Neural cell (in vitro differentiated cells): ENCODE data around the gene DHX15. TPM values are rescaled to one million over a fixed set of nuclear protein-coding genes. Genes with fewer than 3 reads are reported as not detected.

ENCODE experiments used
- H2AFZ ChIP-seq: fragments of 200-600, 300-800 bp; sonication (generic), shearing (Covaris generic); 2 replicates; pipeline ENCODE4 v1.6.0; 2014; ENCODE audit warnings: low read depth, mild to moderate bottlenecking, antibody characterized with exemption, low read length, moderate library complexity
- H3F3A ChIP-seq: fragments of 200-600 bp; shearing (Covaris generic); 2 replicates; pipeline ENCODE4 v1.6.1; 2016; ENCODE audit warnings: mild to moderate bottlenecking, moderate library complexity, mixed read lengths, antibody characterized with exemption, low read length; ENCODE audit not compliant: insufficient read depth, poor library complexity, severe bottlenecking
- H3K27ac ChIP-seq: fragments of 200-600, 300-800 bp; sonication (generic), shearing (Covaris generic); 2 replicates; pipeline ENCODE4 v1.5.1; 2014; ENCODE audit warnings: mild to moderate bottlenecking, low read length, moderate library complexity
- H3K27me3 ChIP-seq: fragments of 300-800, 200-600 bp; sonication (generic), shearing (Covaris generic); 2 replicates; pipeline ENCODE4 v1.6.0; 2014; ENCODE audit warnings: mild to moderate bottlenecking, low read depth, low read length, moderate library complexity; ENCODE audit not compliant: insufficient read depth
- H3K36me3 ChIP-seq: fragments of 300-800, 200-600 bp; sonication (generic), shearing (Covaris generic); 2 replicates; pipeline ENCODE4 v1.5.1; 2014; ENCODE audit warnings: mild to moderate bottlenecking, antibody characterized with exemption, low read length, moderate library complexity; ENCODE audit not compliant: insufficient read depth
- H3K4me2 ChIP-seq: fragments of 300-800, 200-600 bp; sonication (generic), shearing (Covaris generic); 2 replicates; pipeline ENCODE4 v1.6.0; 2014; ENCODE audit warnings: mild to moderate bottlenecking, low read length
- H3K4me3 ChIP-seq: fragments of 300-800, 200-600 bp; sonication (generic), shearing (Covaris generic); 2 replicates; pipeline ENCODE4 v1.5.1; 2014; ENCODE audit warnings: mild to moderate bottlenecking, low read length, moderate library complexity
- H3K79me2 ChIP-seq: fragments of 200-600 bp; shearing (Covaris generic); replicated peaks from 2 replicates; pipeline ENCODE4 v1.6.0; 2014; ENCODE audit warnings: mild to moderate bottlenecking, low read length, moderate library complexity; ENCODE audit not compliant: insufficient read depth
- H3K9ac ChIP-seq: fragments of 300-800, 200-600 bp; sonication (generic), shearing (Covaris generic); 2 replicates; pipeline ENCODE4 v1.6.1; 2016; ENCODE audit warnings: mild to moderate bottlenecking, low read length, mixed read lengths
- H3K9me2 ChIP-seq: fragments of 200-600 bp; shearing (Covaris generic); 2 replicates; pipeline ENCODE4 v1.6.1; 2016; ENCODE audit warnings: mild to moderate bottlenecking, low read length, mixed read lengths; ENCODE audit not compliant: insufficient read depth
- H3K9me3 ChIP-seq: fragments of 200-600, 300-800 bp; sonication (generic), shearing (Covaris generic); 2 replicates; pipeline ENCODE4 v1.6.1; 2016; ENCODE audit warnings: mild to moderate bottlenecking, mixed run types, low read length, moderate library complexity, mixed read lengths
- H4K20me1 ChIP-seq: fragments of 200-600 bp; shearing (Covaris generic); 2 replicates; pipeline ENCODE4 v1.6.1; 2016; ENCODE audit warnings: mild to moderate bottlenecking, mixed run types; ENCODE audit not compliant: insufficient read depth
- EP300 ChIP-seq: fragments of 450-650 bp; conservative IDR thresholded peaks from 2 replicates; pipeline ENCODE4 v1.6.1; 2014; ENCODE audit warnings: antibody characterized with exemption, mild to moderate bottlenecking, moderate library complexity; ENCODE audit not compliant: poor library complexity, severe bottlenecking
- EZH2 ChIP-seq: fragments of 200-600, 300-800 bp; shearing (Covaris generic), sonication (generic); IDR thresholded peaks from 2 replicates; pipeline ENCODE4 v1.6.1; 2014; ENCODE audit warnings: antibody characterized with exemption, low read length, borderline replicate concordance, mild to moderate bottlenecking; ENCODE audit not compliant: insufficient read depth, poor library complexity, severe bottlenecking
- MXI1 ChIP-seq: fragments of 450-650 bp; conservative IDR thresholded peaks from 2 replicates; pipeline ENCODE4 v1.6.1; 2014; ENCODE audit warnings: antibody characterized with exemption, mild to moderate bottlenecking; ENCODE audit not compliant: poor library complexity, severe bottlenecking
- POLR2AphosphoS5 ChIP-seq: IDR thresholded peaks from 2 replicates; pipeline ENCODE4 v1.6.1; 2012
- RAD21 ChIP-seq: fragments of 450-650 bp; conservative IDR thresholded peaks from 2 replicates; pipeline ENCODE4 v1.6.1; 2014; ENCODE audit warnings: antibody characterized with exemption, mild to moderate bottlenecking, moderate library complexity
- SMC3 ChIP-seq: fragments of 450-650 bp; conservative IDR thresholded peaks from 2 replicates; pipeline ENCODE4 v1.6.1; 2014; ENCODE audit warnings: antibody characterized with exemption, mild to moderate bottlenecking, moderate library complexity; ENCODE audit not compliant: poor library complexity
- TAF1 ChIP-seq: IDR thresholded peaks from 2 replicates; pipeline ENCODE4 v1.6.1; 2012; ENCODE audit warnings: low read depth
- polyA plus RNA-seq: library from polyadenylated mRNA; depleted of rRNA; stranded (reverse); fragments of >200 nt; gene quantifications from 2 replicates; pipeline ENCODE4 v1.2.3, GENCODE V29; 2014
- TF ChIP-seq, protein P1 (sequence below): fragments of 450-650 bp; IDR thresholded peaks from 2 replicates; pipeline ENCODE4 v1.5.1; 2014; ENCODE audit warnings: antibody characterized with exemption, mild to moderate bottlenecking, moderate library complexity; ENCODE audit not compliant: poor library complexity, severe bottlenecking
- TF ChIP-seq, protein P2 (sequence below): IDR thresholded peaks from 2 replicates; pipeline ENCODE4 v1.6.1; 2012; ENCODE audit warnings: borderline replicate concordance

Gene DHX15
- polyA plus RNA-seq, 1 donor from 2014 or later, result 368 TPM

DNA sequence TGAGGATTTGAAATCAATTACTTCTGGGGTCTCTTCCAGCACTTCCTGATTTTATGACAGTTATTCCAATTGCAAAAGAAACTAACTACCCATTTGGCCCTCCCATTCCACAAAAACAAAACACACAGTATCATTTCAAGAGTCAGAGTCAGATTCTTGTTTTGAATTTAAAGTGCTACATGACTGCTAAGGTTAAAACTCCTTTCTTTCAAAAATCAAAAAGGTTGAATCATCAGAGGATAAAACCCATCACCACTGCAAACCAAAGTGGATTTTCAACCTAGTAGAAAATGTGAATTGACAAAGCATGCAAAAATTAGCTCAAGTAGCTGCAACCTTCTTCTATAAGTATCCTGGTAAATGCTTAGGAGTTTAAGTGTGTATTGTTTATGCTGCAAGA lies 67.4 kb downstream of the DHX15 start:
- Histone ChIP-seq H3K4me2 (no peak overlapping the region), H3K27me3 (no peaks in the 10 kb centered on the region), H2AFZ (no peak overlapping the region), H3K9me3 (no peaks in the 10 kb centered on the region), H3K9ac (no peak overlapping the region), H3K4me3 (no peak overlapping the region), H3K79me2 (no peaks in the 10 kb centered on the region), H3K27ac (no peak overlapping the region), H3F3A (no peaks in the 10 kb centered on the region), H4K20me1 (no peaks in the 10 kb centered on the region), H3K36me3 (no peaks in the 10 kb centered on the region), H3K9me2 (no peaks in the 10 kb centered on the region)
- no peak for TF ChIP-seq SMC3
- no peak for TF ChIP-seq TAF1
- no peak for TF ChIP-seq MXI1
- TF ChIP-seq, protein P1, sequence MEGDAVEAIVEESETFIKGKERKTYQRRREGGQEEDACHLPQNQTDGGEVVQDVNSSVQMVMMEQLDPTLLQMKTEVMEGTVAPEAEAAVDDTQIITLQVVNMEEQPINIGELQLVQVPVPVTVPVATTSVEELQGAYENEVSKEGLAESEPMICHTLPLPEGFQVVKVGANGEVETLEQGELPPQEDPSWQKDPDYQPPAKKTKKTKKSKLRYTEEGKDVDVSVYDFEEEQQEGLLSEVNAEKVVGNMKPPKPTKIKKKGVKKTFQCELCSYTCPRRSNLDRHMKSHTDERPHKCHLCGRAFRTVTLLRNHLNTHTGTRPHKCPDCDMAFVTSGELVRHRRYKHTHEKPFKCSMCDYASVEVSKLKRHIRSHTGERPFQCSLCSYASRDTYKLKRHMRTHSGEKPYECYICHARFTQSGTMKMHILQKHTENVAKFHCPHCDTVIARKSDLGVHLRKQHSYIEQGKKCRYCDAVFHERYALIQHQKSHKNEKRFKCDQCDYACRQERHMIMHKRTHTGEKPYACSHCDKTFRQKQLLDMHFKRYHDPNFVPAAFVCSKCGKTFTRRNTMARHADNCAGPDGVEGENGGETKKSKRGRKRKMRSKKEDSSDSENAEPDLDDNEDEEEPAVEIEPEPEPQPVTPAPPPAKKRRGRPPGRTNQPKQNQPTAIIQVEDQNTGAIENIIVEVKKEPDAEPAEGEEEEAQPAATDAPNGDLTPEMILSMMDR, result no peak
- TF ChIP-seq POLR2AphosphoS5, result no peak
- TF ChIP-seq EP300, result no peak
- TF ChIP-seq EZH2, result no peak
- no peak for TF ChIP-seq RAD21
- TF ChIP-seq, protein P2, sequence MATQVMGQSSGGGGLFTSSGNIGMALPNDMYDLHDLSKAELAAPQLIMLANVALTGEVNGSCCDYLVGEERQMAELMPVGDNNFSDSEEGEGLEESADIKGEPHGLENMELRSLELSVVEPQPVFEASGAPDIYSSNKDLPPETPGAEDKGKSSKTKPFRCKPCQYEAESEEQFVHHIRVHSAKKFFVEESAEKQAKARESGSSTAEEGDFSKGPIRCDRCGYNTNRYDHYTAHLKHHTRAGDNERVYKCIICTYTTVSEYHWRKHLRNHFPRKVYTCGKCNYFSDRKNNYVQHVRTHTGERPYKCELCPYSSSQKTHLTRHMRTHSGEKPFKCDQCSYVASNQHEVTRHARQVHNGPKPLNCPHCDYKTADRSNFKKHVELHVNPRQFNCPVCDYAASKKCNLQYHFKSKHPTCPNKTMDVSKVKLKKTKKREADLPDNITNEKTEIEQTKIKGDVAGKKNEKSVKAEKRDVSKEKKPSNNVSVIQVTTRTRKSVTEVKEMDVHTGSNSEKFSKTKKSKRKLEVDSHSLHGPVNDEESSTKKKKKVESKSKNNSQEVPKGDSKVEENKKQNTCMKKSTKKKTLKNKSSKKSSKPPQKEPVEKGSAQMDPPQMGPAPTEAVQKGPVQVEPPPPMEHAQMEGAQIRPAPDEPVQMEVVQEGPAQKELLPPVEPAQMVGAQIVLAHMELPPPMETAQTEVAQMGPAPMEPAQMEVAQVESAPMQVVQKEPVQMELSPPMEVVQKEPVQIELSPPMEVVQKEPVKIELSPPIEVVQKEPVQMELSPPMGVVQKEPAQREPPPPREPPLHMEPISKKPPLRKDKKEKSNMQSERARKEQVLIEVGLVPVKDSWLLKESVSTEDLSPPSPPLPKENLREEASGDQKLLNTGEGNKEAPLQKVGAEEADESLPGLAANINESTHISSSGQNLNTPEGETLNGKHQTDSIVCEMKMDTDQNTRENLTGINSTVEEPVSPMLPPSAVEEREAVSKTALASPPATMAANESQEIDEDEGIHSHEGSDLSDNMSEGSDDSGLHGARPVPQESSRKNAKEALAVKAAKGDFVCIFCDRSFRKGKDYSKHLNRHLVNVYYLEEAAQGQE, result no peak

DNA sequence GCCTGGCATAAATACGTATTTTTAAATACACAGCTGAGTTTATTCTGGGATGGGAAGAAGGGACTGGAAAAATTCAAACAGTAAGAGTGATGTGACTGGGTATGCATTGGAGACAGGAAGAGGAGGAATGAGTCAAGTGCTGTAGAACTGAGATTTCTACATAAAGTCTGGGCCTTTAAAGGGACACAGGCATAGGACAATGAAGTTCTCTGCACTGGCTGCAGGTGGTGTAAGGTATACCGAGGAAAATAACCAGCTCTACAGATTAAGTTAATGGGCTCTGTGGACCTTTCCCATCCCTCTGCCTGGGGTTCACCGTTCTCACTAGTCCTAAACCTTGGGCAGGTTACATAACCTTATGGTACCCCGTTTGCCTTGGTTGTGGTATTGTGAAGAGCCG lies 68.7 kb downstream of the DHX15 start:
- no peaks in the 10 kb centered on the region for H3K9me3 ChIP-seq
- H3K27ac ChIP-seq, result no peak overlapping the region
- H2AFZ ChIP-seq, result no peak overlapping the region
- H3K9ac ChIP-seq, result no peak overlapping the region
- H3K4me3 ChIP-seq, result no peak overlapping the region
- no peaks in the 10 kb centered on the region for H3K36me3 ChIP-seq
- H4K20me1 ChIP-seq, result no peaks in the 10 kb centered on the region
- no peak for TF ChIP-seq POLR2AphosphoS5
- no peak for TF ChIP-seq TAF1
- no peak for TF ChIP-seq EZH2
- TF ChIP-seq SMC3, result no peak
- TF ChIP-seq, protein P1, result no peak
- no peaks in the 10 kb centered on the region for H3F3A ChIP-seq
- no peaks in the 10 kb centered on the region for H3K9me2 ChIP-seq
- no peaks in the 10 kb centered on the region for H3K27me3 ChIP-seq
- no peaks in the 10 kb centered on the region for H3K79me2 ChIP-seq
- no peak overlapping the region for H3K4me2 ChIP-seq
